ENCODE results near the gene GJB5.
A peak's percentile ranks its signal among the peaks of the same experiment; 100 is the strongest.

The GJB5 gene

GRCh38 chr1:34740161-34740868, 14.5 kb upstream of the GJB5 start:
- peak; percentile 22 for DNase-seq (ENCODE audit: low read depth)
- no peak for TF ChIP-seq POLR2A (IDR thresholded peaks at IDR 0.05; ENCODE audit: extremely low read depth, insufficient read length)
- no peak for TF ChIP-seq MYC (IDR thresholded peaks at IDR 0.05; ENCODE audit: low read depth, low read length)
- no peak for TF ChIP-seq MAX (IDR thresholded peaks at IDR 0.05; ENCODE audit: low read depth, low read length)
- TF ChIP-seq CTCF (IDR thresholded peaks at IDR 0.05; ENCODE audit: low read depth, low read length): no peak

GRCh38 chr1:34742667-34743270, 12.1 kb upstream of the GJB5 start:
- TF ChIP-seq CTCF (IDR thresholded peaks at IDR 0.05; ENCODE audit: low read depth, low read length): peak; percentile 92
- TF ChIP-seq POLR2A (IDR thresholded peaks at IDR 0.05; ENCODE audit: extremely low read depth, insufficient read length): no peak
- no peak overlapping the region for H3K4me3 ChIP-seq (ENCODE audit: low read depth, low read length)
- peak; percentile 72 for DNase-seq (ENCODE audit: low read depth)

More at GRCh38 chr1:34740161-34740868, 14.5 kb upstream of the GJB5 start:
- H3K4me3 ChIP-seq (ENCODE audit: low read depth, low read length): no peak overlapping the region

GRCh38 chr1:34743775-34744174, 11.1 kb upstream of the GJB5 start:
- no peak for DNase-seq (ENCODE audit: low read depth)
- H3K4me3 ChIP-seq (ENCODE audit: low read depth, low read length): no peak overlapping the region
- no peak for TF ChIP-seq POLR2A (IDR thresholded peaks at IDR 0.05; ENCODE audit: extremely low read depth, insufficient read length)
- TF ChIP-seq CTCF (IDR thresholded peaks at IDR 0.05; ENCODE audit: low read depth, low read length): no peak
- TF ChIP-seq MAX (IDR thresholded peaks at IDR 0.05; ENCODE audit: low read depth, low read length): no peak
- TF ChIP-seq MYC (IDR thresholded peaks at IDR 0.05; ENCODE audit: low read depth, low read length): no peak

GRCh38 chr1:34744851-34745250, 10.0 kb upstream of the GJB5 start:
- no peak for TF ChIP-seq CTCF (IDR thresholded peaks at IDR 0.05; ENCODE audit: low read depth, low read length)
- TF ChIP-seq MAX (IDR thresholded peaks at IDR 0.05; ENCODE audit: low read depth, low read length): no peak
- no peak for TF ChIP-seq POLR2A (IDR thresholded peaks at IDR 0.05; ENCODE audit: extremely low read depth, insufficient read length)
- TF ChIP-seq MYC (IDR thresholded peaks at IDR 0.05; ENCODE audit: low read depth, low read length): no peak
- DNase-seq (ENCODE audit: low read depth): no peak

GRCh38 chr1:34745666-34746065, 9.2 kb upstream of the GJB5 start:
- no peak for DNase-seq (ENCODE audit: low read depth)
- no peak overlapping the region for H3K4me3 ChIP-seq (ENCODE audit: low read depth, low read length)
- no peak for TF ChIP-seq CTCF (IDR thresholded peaks at IDR 0.05; ENCODE audit: low read depth, low read length)
- no peak for TF ChIP-seq MYC (IDR thresholded peaks at IDR 0.05; ENCODE audit: low read depth, low read length)
- no peak for TF ChIP-seq MAX (IDR thresholded peaks at IDR 0.05; ENCODE audit: low read depth, low read length)
- TF ChIP-seq POLR2A (IDR thresholded peaks at IDR 0.05; ENCODE audit: extremely low read depth, insufficient read length): no peak

More at GRCh38 chr1:34744851-34745250, 10.0 kb upstream of the GJB5 start:
- H3K4me3 ChIP-seq (ENCODE audit: low read depth, low read length): no peak overlapping the region

All from NB4 (cell line).